Ovary (tissue), 3 donors: ENCODE measurements around the gene GTF3A.

Experiments used
- CTCF ChIP-seq, 3 donors: fragments of 450-650 bp in 2 of 3; fragments of 200-600 bp in 1 of 3; IDR thresholded peaks; one replicate each; pipeline versions ENCODE4 v1.5.1 to v1.8.0; 2016 to 2022; ENCODE audit warnings: antibody characterized with exemption in 3 of 3, mild to moderate bottlenecking in 1 of 3
- POLR2A ChIP-seq: fragments of 450-650 bp; IDR thresholded peaks from one replicate; pipeline ENCODE4 v1.6.1; 2017; ENCODE audit warnings: antibody characterized with exemption, mild to moderate bottlenecking, moderate library complexity
- donor health status: DM: no; HTN: no; CAD: no.

GRCh38 chr13:27379694-27380641 is 44.5 kb upstream of the GTF3A start:
- TF ChIP-seq CTCF (IDR thresholded peaks at IDR 0.05) (peak in 1 of 3 donors; percentile 14), POLR2A (no peak)
